ENCODE results near the gene PRRT1B. TPM values are rescaled to one million over a fixed set of nuclear protein-coding genes. Genes with fewer than 3 reads are reported as not detected.
"Not testable (repeated sequence)": the region's sequence is repeated elsewhere in the genome, so short reads cannot be mapped to it uniquely, and the experiment has no call there.

The PRRT1B gene
- total RNA-seq, 5 donors from 2014 or later (not counting 1 experiment from before 2014, with no cell fraction given): not detected

DNA sequence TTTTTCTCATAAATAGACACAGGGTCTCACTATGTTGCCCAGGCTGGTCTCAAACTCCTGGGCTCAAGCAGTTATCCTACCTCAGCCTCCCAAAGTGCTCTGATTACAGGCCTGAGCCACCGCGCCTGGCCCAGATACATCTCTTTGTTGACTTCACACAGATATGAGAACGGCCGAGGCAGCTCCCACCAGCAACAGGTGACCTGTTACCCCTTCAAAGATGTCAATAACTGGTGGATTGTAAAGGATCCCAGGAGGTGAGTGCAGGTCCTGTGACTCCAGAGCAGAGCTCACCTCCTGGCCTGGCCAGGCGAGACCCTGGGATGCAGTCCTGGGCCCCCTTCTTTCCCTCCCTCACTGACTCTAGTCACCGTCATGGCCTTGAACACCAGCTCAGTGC, 33.4 kb upstream of the PRRT1B start:
- Histone ChIP-seq H3K4me3 (ENCODE audit: control insufficient read depth in 1 of 2, extremely low read depth in 1 of 2, low read length in 1 of 2) (no peak overlapping the region), H3K27ac (ENCODE audit: low read length) (no peak overlapping the region), H3K27me3 (replicated peaks in 1 of 2; ENCODE audit: control insufficient read depth in 2 of 2, extremely low read depth in 1 of 2, insufficient read depth in 2 of 2, low read length in 1 of 2) (no peaks in the 10 kb centered on the region), H3K4me1 (ENCODE audit: control insufficient read depth in 1 of 2, extremely low read depth in 1 of 2, insufficient read depth in 2 of 2, low read length in 2 of 2) (no peaks in the 10 kb centered on the region), H3K36me3 (ENCODE audit: control insufficient read depth in 2 of 2, extremely low read depth in 1 of 2, insufficient read depth in 1 of 2, low read length in 1 of 2) (peaks cover 52 to 82% of the 10 kb centered on the region in 2 donors), H3K9me3 (no peaks in the 10 kb centered on the region)
- Mint-ChIP-seq H3K36me3 (peaks cover 41% of the 10 kb centered on the region), H3K27me3 (no peaks in the 10 kb centered on the region), H3K4me1 (no peaks in the 10 kb centered on the region), H3K9me3 (no peaks in the 10 kb centered on the region), H3K27ac (peak overlapping the region in 1 of 2 donors; percentile 11), H3K4me3 (no peak overlapping the region)
- no peak for DNase-seq
- no peak for ATAC-seq (replicated peaks in 1 of 4)
- 93% methylated on average over 2 of the region's 6 CpGs for WGBS (ENCODE audit: insufficient coverage)
- ChIA-PET POLR2A (no interaction called here), CTCF (no interaction called here)

DNA sequence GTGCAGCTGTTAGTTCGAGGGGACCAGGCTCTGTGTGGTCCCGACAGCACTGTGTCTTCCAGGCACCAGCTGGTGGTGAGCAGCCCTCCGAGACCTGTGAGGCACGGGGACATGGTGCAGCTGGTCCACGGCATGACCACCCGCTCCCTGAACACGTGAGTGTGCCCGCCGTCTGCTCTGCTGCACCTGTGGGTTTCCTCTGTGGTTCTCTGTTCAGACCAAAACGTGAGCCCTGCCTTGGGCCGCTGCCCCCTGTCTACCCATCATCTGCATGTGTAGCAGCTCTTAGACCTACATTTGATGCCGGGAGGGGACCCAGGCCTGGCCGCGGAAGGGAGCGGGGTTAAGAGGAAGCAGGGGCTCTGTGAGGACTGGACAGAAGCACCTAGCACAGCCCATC, 32.1 kb upstream of the PRRT1B start:
- H3K4me3 Mint-ChIP-seq: no peak overlapping the region
- WGBS (ENCODE audit: insufficient coverage): 70% methylated on average over 13 of the region's 15 CpGs
- ChIA-PET CTCF (no interaction called here), POLR2A (no interaction called here)
- Histone ChIP-seq H3K9me3 (no peaks in the 10 kb centered on the region), H3K4me3 (ENCODE audit: control insufficient read depth in 1 of 2, extremely low read depth in 1 of 2, low read length in 1 of 2) (no peak overlapping the region), H3K27ac (ENCODE audit: low read length) (no peak overlapping the region), H3K36me3 (ENCODE audit: control insufficient read depth in 2 of 2, extremely low read depth in 1 of 2, insufficient read depth in 1 of 2, low read length in 1 of 2) (peaks cover 47 to 85% of the 10 kb centered on the region in 2 donors), H3K27me3 (replicated peaks in 1 of 2; ENCODE audit: control insufficient read depth in 2 of 2, extremely low read depth in 1 of 2, insufficient read depth in 2 of 2, low read length in 1 of 2) (no peaks in the 10 kb centered on the region), H3K4me1 (ENCODE audit: control insufficient read depth in 1 of 2, extremely low read depth in 1 of 2, insufficient read depth in 2 of 2, low read length in 2 of 2) (no peaks in the 10 kb centered on the region)
- no peak overlapping the region for H3K27ac Mint-ChIP-seq
- no peaks in the 10 kb centered on the region for H3K27me3 Mint-ChIP-seq
- peaks cover 48% of the 10 kb centered on the region for H3K36me3 Mint-ChIP-seq
- ATAC-seq (replicated peaks in 1 of 4) (no peak), DNase-seq (no peak)
- H3K9me3 Mint-ChIP-seq: no peaks in the 10 kb centered on the region
- H3K4me1 Mint-ChIP-seq: no peaks in the 10 kb centered on the region

DNA sequence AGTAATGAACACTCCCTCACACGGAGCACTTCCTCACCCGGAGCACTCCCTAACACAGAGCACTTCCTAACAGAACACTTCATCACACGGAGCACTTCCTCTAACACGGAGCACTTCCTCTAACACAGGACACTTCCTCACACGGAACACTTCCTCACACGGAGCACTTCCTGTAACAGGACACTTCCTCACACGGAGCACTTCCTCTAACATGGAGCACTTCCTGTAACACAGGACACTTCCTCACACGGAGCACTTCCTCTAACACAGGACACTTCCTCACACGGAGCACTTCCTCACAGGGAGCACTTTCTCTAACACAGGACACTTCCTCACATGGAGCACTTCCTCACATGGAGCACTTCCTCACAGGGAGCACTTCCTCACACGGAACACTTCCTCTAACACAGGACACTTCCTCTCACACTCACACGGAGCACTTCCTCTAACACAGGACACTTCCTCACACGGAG, 29.7 kb upstream of the PRRT1B start:
- H3K27me3 Mint-ChIP-seq; CTCF ChIA-PET; H3K4me3 Mint-ChIP-seq; H3K27me3 ChIP-seq (replicated peaks in 1 of 2; ENCODE audit: control insufficient read depth in 2 of 2, extremely low read depth in 1 of 2, insufficient read depth in 2 of 2, low read length in 1 of 2); H3K9me3 Mint-ChIP-seq; H3K27ac ChIP-seq (ENCODE audit: low read length); H3K9me3 ChIP-seq; H3K4me3 ChIP-seq (ENCODE audit: control insufficient read depth in 1 of 2, extremely low read depth in 1 of 2, low read length in 1 of 2); H3K27ac Mint-ChIP-seq; H3K4me1 Mint-ChIP-seq; DNase-seq; POLR2A ChIA-PET; H3K4me1 ChIP-seq (ENCODE audit: control insufficient read depth in 1 of 2, extremely low read depth in 1 of 2, insufficient read depth in 2 of 2, low read length in 2 of 2); ATAC-seq (replicated peaks in 1 of 4): not testable (repeated sequence)
- peaks cover 53% of the 10 kb centered on the region for H3K36me3 Mint-ChIP-seq
- WGBS (ENCODE audit: insufficient coverage): 75% methylated on average over 9 of the region's 12 CpGs
- peaks cover 54 to 93% of the 10 kb centered on the region in 2 donors for H3K36me3 ChIP-seq (ENCODE audit: control insufficient read depth in 2 of 2, extremely low read depth in 1 of 2, insufficient read depth in 1 of 2, low read length in 1 of 2)

DNA sequence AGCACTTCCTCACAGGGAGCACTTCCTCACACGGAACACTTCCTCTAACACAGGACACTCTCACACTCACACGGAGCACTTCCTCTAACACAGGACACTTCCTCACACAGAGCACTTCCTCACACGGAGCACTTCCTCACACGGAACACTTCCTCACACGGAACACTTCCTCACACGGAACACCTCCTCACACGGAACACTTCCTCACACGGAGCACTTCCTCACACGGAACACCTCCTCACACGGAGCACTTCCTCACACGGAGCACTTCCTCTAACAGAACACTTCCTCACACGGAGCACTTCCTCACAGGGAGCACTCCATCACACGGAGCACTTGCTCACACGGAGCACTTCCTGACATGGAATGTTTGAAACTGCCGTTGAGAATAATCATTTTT, 29.2 kb upstream of the PRRT1B start:
- H3K27me3 Mint-ChIP-seq: no peaks in the 10 kb centered on the region
- Histone ChIP-seq H3K4me1 (ENCODE audit: control insufficient read depth in 1 of 2, extremely low read depth in 1 of 2, insufficient read depth in 2 of 2, low read length in 2 of 2) (peaks cover 0 to 2% of the 10 kb centered on the region in 2 experiments), H3K27me3 (replicated peaks in 1 of 2; ENCODE audit: control insufficient read depth in 2 of 2, extremely low read depth in 1 of 2, insufficient read depth in 2 of 2, low read length in 1 of 2) (no peaks in the 10 kb centered on the region), H3K27ac (ENCODE audit: low read length) (no peak overlapping the region), H3K4me3 (ENCODE audit: control insufficient read depth in 1 of 2, extremely low read depth in 1 of 2, low read length in 1 of 2) (no peak overlapping the region), H3K9me3 (no peaks in the 10 kb centered on the region), H3K36me3 (ENCODE audit: control insufficient read depth in 2 of 2, extremely low read depth in 1 of 2, insufficient read depth in 1 of 2, low read length in 1 of 2) (peaks cover 53 to 93% of the 10 kb centered on the region in 2 donors)
- ATAC-seq (replicated peaks in 1 of 4) (no peak), DNase-seq (no peak)
- ChIA-PET CTCF (no interaction called here), POLR2A (no interaction called here)
- no peaks in the 10 kb centered on the region for H3K4me1 Mint-ChIP-seq
- H3K27ac Mint-ChIP-seq: no peak overlapping the region
- no peak overlapping the region for H3K4me3 Mint-ChIP-seq
- peaks cover 52% of the 10 kb centered on the region for H3K36me3 Mint-ChIP-seq
- H3K9me3 Mint-ChIP-seq: no peaks in the 10 kb centered on the region
- WGBS (ENCODE audit: insufficient coverage): 93% methylated on average over 11 of the region's 15 CpGs

DNA sequence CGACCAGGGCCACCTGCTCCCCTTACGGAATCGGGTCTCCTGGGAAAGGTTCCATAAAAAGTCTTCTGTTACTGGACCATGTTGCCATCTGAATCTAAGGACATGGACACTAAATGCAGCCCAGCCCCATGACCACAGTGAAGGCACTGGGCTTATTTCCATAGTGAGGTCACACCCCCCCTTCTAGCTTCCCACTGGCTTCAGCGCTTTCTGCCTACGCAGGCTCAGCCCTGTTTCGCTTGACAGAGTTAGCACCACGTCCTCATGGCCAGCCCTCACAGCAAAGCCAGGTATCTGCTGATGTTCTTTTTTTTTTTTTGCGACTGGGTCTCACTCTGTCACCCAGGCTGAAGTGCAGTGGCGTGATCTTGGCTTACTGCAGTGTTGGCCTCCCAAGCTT, 28.4 kb upstream of the PRRT1B start:
- Histone ChIP-seq H3K4me1 (ENCODE audit: control insufficient read depth in 1 of 2, extremely low read depth in 1 of 2, insufficient read depth in 2 of 2, low read length in 2 of 2) (peaks cover 0 to 2% of the 10 kb centered on the region in 2 experiments), H3K9me3 (no peaks in the 10 kb centered on the region), H3K27ac (ENCODE audit: low read length) (no peak overlapping the region), H3K4me3 (ENCODE audit: control insufficient read depth in 1 of 2, extremely low read depth in 1 of 2, low read length in 1 of 2) (no peak overlapping the region), H3K27me3 (replicated peaks in 1 of 2; ENCODE audit: control insufficient read depth in 2 of 2, extremely low read depth in 1 of 2, insufficient read depth in 2 of 2, low read length in 1 of 2) (no peaks in the 10 kb centered on the region), H3K36me3 (ENCODE audit: control insufficient read depth in 2 of 2, extremely low read depth in 1 of 2, insufficient read depth in 1 of 2, low read length in 1 of 2) (peaks cover 48 to 93% of the 10 kb centered on the region in 2 donors)
- no peak for ATAC-seq (replicated peaks in 1 of 4)
- ChIA-PET CTCF (no interaction called here), POLR2A (interaction anchor here in 1 of 2 donors (0.7 kb wide), 1 partner anchor 356 kb away, joined by 4 read pairs; no protein-coding TSS in a partner anchor)
- H3K9me3 Mint-ChIP-seq: no peaks in the 10 kb centered on the region
- H3K36me3 Mint-ChIP-seq: peaks cover 51% of the 10 kb centered on the region
- WGBS (ENCODE audit: insufficient coverage): 96% methylated on average over 7 of the region's 9 CpGs
- H3K4me1 Mint-ChIP-seq: no peaks in the 10 kb centered on the region
- H3K4me3 Mint-ChIP-seq: no peak overlapping the region
- H3K27ac Mint-ChIP-seq: no peak overlapping the region
- no peaks in the 10 kb centered on the region for H3K27me3 Mint-ChIP-seq
- no peak for DNase-seq

DNA sequence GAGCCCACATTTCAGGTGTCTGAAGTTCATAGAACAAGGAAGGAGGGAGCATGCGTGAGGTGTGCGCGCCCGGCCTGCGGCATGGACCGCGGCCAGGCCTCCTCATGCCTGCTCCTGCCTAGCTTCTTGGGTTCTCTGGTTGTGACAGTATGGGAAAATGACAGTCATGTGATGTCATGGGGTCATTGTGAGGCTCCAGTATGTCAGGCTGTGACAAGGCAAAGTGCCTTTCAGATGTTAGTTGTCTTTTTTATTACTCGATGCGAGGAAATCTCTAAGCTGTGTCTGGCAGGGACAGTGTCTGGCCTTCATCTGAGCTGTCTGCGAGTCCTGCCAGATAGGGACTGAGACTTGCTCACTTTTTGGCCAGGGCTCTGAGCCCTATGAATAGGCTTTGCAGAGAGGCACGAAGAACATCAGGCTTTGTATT, 27.5 kb upstream of the PRRT1B start:
- ChIA-PET POLR2A (no interaction called here), CTCF (no interaction called here)
- Histone ChIP-seq H3K4me1 (ENCODE audit: control insufficient read depth in 1 of 2, extremely low read depth in 1 of 2, insufficient read depth in 2 of 2, low read length in 2 of 2) (peaks cover 0 to 2% of the 10 kb centered on the region in 2 experiments), H3K9me3 (no peaks in the 10 kb centered on the region), H3K27ac (ENCODE audit: low read length) (no peak overlapping the region), H3K36me3 (ENCODE audit: control insufficient read depth in 2 of 2, extremely low read depth in 1 of 2, insufficient read depth in 1 of 2, low read length in 1 of 2) (peaks cover 44 to 95% of the 10 kb centered on the region in 2 donors), H3K27me3 (replicated peaks in 1 of 2; ENCODE audit: control insufficient read depth in 2 of 2, extremely low read depth in 1 of 2, insufficient read depth in 2 of 2, low read length in 1 of 2) (no peaks in the 10 kb centered on the region), H3K4me3 (ENCODE audit: control insufficient read depth in 1 of 2, extremely low read depth in 1 of 2, low read length in 1 of 2) (no peak overlapping the region)
- Mint-ChIP-seq H3K27me3 (no peaks in the 10 kb centered on the region), H3K4me1 (no peaks in the 10 kb centered on the region), H3K4me3 (no peak overlapping the region), H3K27ac (peak overlapping the region in 1 of 2 donors; percentile 3), H3K9me3 (no peaks in the 10 kb centered on the region), H3K36me3 (peaks cover 53% of the 10 kb centered on the region)
- ATAC-seq (replicated peaks in 1 of 4) (no peak), DNase-seq (no peak)
- WGBS (ENCODE audit: insufficient coverage): 95% methylated on average over 11 of the region's 11 CpGs

DNA sequence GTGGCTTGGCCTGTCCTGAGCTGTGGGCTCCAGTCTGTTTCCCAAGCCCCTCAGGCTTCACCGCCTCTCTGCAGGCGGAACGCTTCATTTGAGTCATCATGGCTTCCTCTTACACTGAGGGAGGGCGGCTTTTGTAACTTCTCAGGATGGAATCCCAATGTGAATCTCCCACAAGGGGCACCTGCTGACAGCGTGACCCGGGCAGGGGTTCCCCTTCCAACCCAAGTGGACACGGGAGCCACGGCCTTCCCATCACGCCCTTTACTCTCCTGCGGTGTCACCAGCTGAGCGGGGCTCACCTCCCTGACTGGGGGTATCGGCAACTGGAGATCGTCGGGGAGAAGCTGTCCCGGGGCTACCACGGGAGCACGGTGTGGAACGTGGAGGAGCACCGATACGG, 26.8 kb upstream of the PRRT1B start:
- WGBS (ENCODE audit: insufficient coverage): 92% methylated on average over 17 of the region's 20 CpGs
- H3K36me3 ChIP-seq (ENCODE audit: control insufficient read depth in 2 of 2, extremely low read depth in 1 of 2, insufficient read depth in 1 of 2, low read length in 1 of 2): peaks cover 44 to 94% of the 10 kb centered on the region in 2 donors
- H3K27me3 Mint-ChIP-seq: no peaks in the 10 kb centered on the region
- CTCF ChIA-PET: interaction anchor here in 1 of 2 donors (0.8 kb wide), 1 partner anchor 62 kb away, joined by 4 read pairs; no protein-coding TSS in a partner anchor
- H3K4me3 ChIP-seq (ENCODE audit: control insufficient read depth in 1 of 2, extremely low read depth in 1 of 2, low read length in 1 of 2): no peak overlapping the region
- H3K4me3 Mint-ChIP-seq: no peak overlapping the region
- H3K9me3 Mint-ChIP-seq: no peaks in the 10 kb centered on the region
- peaks cover 50% of the 10 kb centered on the region for H3K36me3 Mint-ChIP-seq
- DNase-seq: no peak
- H3K4me1 ChIP-seq (ENCODE audit: control insufficient read depth in 1 of 2, extremely low read depth in 1 of 2, insufficient read depth in 2 of 2, low read length in 2 of 2): peaks cover 0 to 2% of the 10 kb centered on the region in 2 experiments
- H3K4me1 Mint-ChIP-seq: no peaks in the 10 kb centered on the region
- no peaks in the 10 kb centered on the region for H3K9me3 ChIP-seq
- ATAC-seq (replicated peaks in 1 of 4): no peak
- H3K27me3 ChIP-seq (replicated peaks in 1 of 2; ENCODE audit: control insufficient read depth in 2 of 2, extremely low read depth in 1 of 2, insufficient read depth in 2 of 2, low read length in 1 of 2): no peaks in the 10 kb centered on the region
- no peak overlapping the region for H3K27ac ChIP-seq (ENCODE audit: low read length)
- peak overlapping the region in 1 of 2 donors; percentile 39 for H3K27ac Mint-ChIP-seq
- POLR2A ChIA-PET: no interaction called here
